ENCODE results near the gene KCTD17.

KCTD17 gene

DNA sequence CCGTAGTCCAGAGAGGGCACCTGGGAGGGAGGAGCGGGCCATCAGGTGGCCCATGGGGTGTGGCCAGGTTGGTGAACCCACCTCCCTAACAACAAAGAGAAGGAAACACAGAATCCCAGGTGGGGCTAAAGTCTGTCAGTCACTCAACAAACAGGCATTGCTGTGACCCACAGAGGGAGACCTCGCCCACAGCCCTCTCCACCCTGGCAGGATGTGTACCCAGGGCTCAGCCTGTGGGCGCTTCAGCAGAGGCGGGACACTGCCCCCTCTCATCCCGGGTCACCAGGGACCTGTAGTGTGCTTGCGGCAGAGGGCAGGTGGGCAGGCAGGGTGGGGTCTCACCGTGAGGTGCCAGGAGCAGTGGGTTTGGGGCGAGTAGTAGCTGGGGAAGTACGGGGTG is 32.8 kb downstream of the KCTD17 start:
- no peak overlapping the region for H3K9ac ChIP-seq (ENCODE audit: low read length)
- peaks cover 11% of the 10 kb centered on the region; the same call in 1 of the 2 replicates for H3K27me3 ChIP-seq (ENCODE audit: insufficient read depth, low read length)
- H3K4me2 ChIP-seq (ENCODE audit: low read length) = no peak overlapping the region
- no peak overlapping the region for H3K4me3 ChIP-seq (ENCODE audit: low read depth, low read length, poor library complexity, severe bottlenecking)
- no peak overlapping the region for H3K27ac ChIP-seq (ENCODE audit: low read depth, low read length, poor library complexity, severe bottlenecking)
- H3K79me2 ChIP-seq (ENCODE audit: insufficient read depth, low read length) = no peaks in the 10 kb centered on the region
- no peak overlapping the region for H2AFZ ChIP-seq (ENCODE audit: low read length)
- H3K36me3 ChIP-seq (ENCODE audit: insufficient read depth, low read length) = no peaks in the 10 kb centered on the region
- H3K4me1 ChIP-seq (ENCODE audit: insufficient read depth, low read length, severe bottlenecking) = no peaks in the 10 kb centered on the region
- no peaks in the 10 kb centered on the region for H4K20me1 ChIP-seq (ENCODE audit: insufficient read depth, low read length)
- no peaks in the 10 kb centered on the region for H3K9me3 ChIP-seq (ENCODE audit: low read length)
- H3F3A ChIP-seq (ENCODE audit: insufficient read depth, low read length) = no peaks in the 10 kb centered on the region
- H3K9me2 ChIP-seq (ENCODE audit: low read depth, low read length) = no peaks in the 10 kb centered on the region
- TF ChIP-seq EZH2 (IDR thresholded peaks at IDR 0.05; ENCODE audit: borderline replicate concordance, low read length) (no peak), CTCF (IDR thresholded peaks at IDR 0.05; ENCODE audit: low read length) (no peak)

- Histone ChIP-seq H3K4me3 (ENCODE audit: low read depth, low read length, poor library complexity, severe bottlenecking) (no peak overlapping the region), H3K27me3 (ENCODE audit: insufficient read depth, low read length) (peaks cover 10% of the 10 kb centered on the region; the same call in 1 of the 2 replicates), H3K9me3 (ENCODE audit: low read length) (no peaks in the 10 kb centered on the region), H3K4me1 (ENCODE audit: insufficient read depth, low read length, severe bottlenecking) (no peaks in the 10 kb centered on the region), H4K20me1 (ENCODE audit: insufficient read depth, low read length) (no peaks in the 10 kb centered on the region), H3F3A (ENCODE audit: insufficient read depth, low read length) (no peaks in the 10 kb centered on the region), H3K79me2 (ENCODE audit: insufficient read depth, low read length) (no peaks in the 10 kb centered on the region), H3K9ac (ENCODE audit: low read length) (no peak overlapping the region), H3K4me2 (ENCODE audit: low read length) (no peak overlapping the region), H3K36me3 (ENCODE audit: insufficient read depth, low read length) (no peaks in the 10 kb centered on the region), H2AFZ (ENCODE audit: low read length) (no peak overlapping the region), H3K9me2 (ENCODE audit: low read depth, low read length) (no peaks in the 10 kb centered on the region), H3K27ac (ENCODE audit: low read depth, low read length, poor library complexity, severe bottlenecking) (no peak overlapping the region)
- TF ChIP-seq EZH2 (IDR thresholded peaks at IDR 0.05; ENCODE audit: borderline replicate concordance, low read length) (no peak), CTCF (IDR thresholded peaks at IDR 0.05; ENCODE audit: low read length) (no peak)
Measured at GRCh38 chr22:37086184-37086583, 34.6 kb downstream of the KCTD17 start.

DNA sequence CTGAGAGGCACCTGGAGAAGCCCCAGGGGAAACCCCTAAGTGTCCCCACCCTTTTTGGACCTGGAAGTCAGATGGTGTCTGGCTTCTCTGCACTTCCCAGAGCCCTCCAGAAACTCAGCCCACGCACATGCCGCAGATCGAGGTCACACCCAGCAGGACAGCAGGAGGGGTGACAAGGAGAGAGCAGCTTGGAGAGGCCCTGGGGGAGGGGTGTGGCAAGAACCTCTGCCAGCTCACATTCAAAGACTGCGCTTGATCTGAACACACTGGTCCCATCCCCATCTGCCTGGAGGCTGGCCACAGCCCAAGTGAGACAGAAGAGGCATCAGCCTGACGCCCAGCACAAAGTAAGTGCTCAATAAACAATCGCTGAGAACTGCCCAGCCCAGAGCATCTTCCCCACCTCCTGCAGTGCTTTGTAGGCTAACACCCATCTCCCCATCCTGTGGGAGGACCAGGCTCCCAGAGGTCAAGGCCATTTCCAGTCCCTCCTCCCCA is 36.6 kb downstream of the KCTD17 start:
- H2AFZ ChIP-seq (ENCODE audit: low read length) = no peak overlapping the region
- H3K27ac ChIP-seq (ENCODE audit: low read depth, low read length, poor library complexity, severe bottlenecking) = no peak overlapping the region
- TF ChIP-seq EZH2 (IDR thresholded peaks at IDR 0.05; ENCODE audit: borderline replicate concordance, low read length) = no peak
- TF ChIP-seq CTCF (IDR thresholded peaks at IDR 0.05; ENCODE audit: low read length) = no peak
- no peaks in the 10 kb centered on the region for H3K9me3 ChIP-seq (ENCODE audit: low read length)
- no peak overlapping the region for H3K4me2 ChIP-seq (ENCODE audit: low read length)
- no peaks in the 10 kb centered on the region for H3K9me2 ChIP-seq (ENCODE audit: low read depth, low read length)
- H3K79me2 ChIP-seq (ENCODE audit: insufficient read depth, low read length) = no peaks in the 10 kb centered on the region
- no peak overlapping the region for H3K4me3 ChIP-seq (ENCODE audit: low read depth, low read length, poor library complexity, severe bottlenecking)
- no peaks in the 10 kb centered on the region for H3K36me3 ChIP-seq (ENCODE audit: insufficient read depth, low read length)
- no peaks in the 10 kb centered on the region for H3K4me1 ChIP-seq (ENCODE audit: insufficient read depth, low read length, severe bottlenecking)
- no peak overlapping the region for H3K9ac ChIP-seq (ENCODE audit: low read length)
- peaks cover 8% of the 10 kb centered on the region; the same call in 1 of the 2 replicates for H3K27me3 ChIP-seq (ENCODE audit: insufficient read depth, low read length)
- no peaks in the 10 kb centered on the region for H3F3A ChIP-seq (ENCODE audit: insufficient read depth, low read length)
- H4K20me1 ChIP-seq (ENCODE audit: insufficient read depth, low read length) = no peaks in the 10 kb centered on the region
